H1 (cell line): ENCODE data around the gene ALPG. TPM values are rescaled to one million over a fixed set of nuclear protein-coding genes. Genes with fewer than 3 reads are reported as not detected.
A peak's percentile ranks its signal among the peaks of the same experiment; 100 is the strongest.

Source experiments
- CTCF ChIA-PET: fragments of 300-600 bp; sonication (Branson Sonifier 250); formaldehyde crosslinking; loops from one replicate; lab custom pipeline; 2021; ENCODE audit not compliant: partially characterized antibody; lab: Charles Lee
- POLR2A ChIA-PET: fragments of 300-600 bp; sonication (Branson Sonifier 250); formaldehyde crosslinking; loops from one replicate; lab custom pipeline; 2021; ENCODE audit warnings: inconsistent platforms; ENCODE audit not compliant: partially characterized antibody; lab: Charles Lee
- DNase-seq, 2 experiments: peaks; one replicate each; pipeline versions ENCODE4 v3.0.0 to v3.0.0-alpha.2; 2010 to 2022; ENCODE audit warnings: low spot score in 2 of 2, low read depth in 1 of 2, mixed read lengths in 1 of 2
- FAIRE-seq: peaks from 2 replicates; lab custom pipeline; 2011; peaks lifted over from hg19 to GRCh38; lab: Jason Lieb, UNC
- H2AFZ ChIP-seq: 2 replicates; pipeline ENCODE4 v1.8.1; 2012; ENCODE audit warnings: low read length, inconsistent platforms
- H2AK5ac ChIP-seq: 2 replicates; pipeline ENCODE4 v1.6.1; 2013; ENCODE audit warnings: low read depth, low read length
- H2BK120ac ChIP-seq: replicated peaks from 2 replicates; pipeline ENCODE3; 2013; ENCODE audit warnings: low read depth, low read length, inconsistent platforms
- H2BK12ac ChIP-seq: 2 replicates; pipeline ENCODE4 v1.6.1; 2013; ENCODE audit warnings: low read depth, low read length
- H2BK15ac ChIP-seq: 2 replicates; pipeline ENCODE4 v1.6.1; 2013; ENCODE audit warnings: low read length
- H2BK20ac ChIP-seq: 2 replicates; pipeline ENCODE4 v1.6.1; 2013; ENCODE audit warnings: low read length
- H2BK5ac ChIP-seq: 2 replicates; pipeline ENCODE4 v1.6.1; 2013; ENCODE audit warnings: low read depth, low read length
- H3K14ac ChIP-seq: 2 replicates; pipeline ENCODE4 v1.6.1; 2013; ENCODE audit warnings: inconsistent platforms; ENCODE audit not compliant: insufficient read length
- H3K18ac ChIP-seq: 2 replicates; pipeline ENCODE4 v1.6.1; 2013; ENCODE audit warnings: low read length; ENCODE audit errors: extremely low read depth
- H3K23ac ChIP-seq: 2 replicates; pipeline ENCODE4 v1.6.1; 2013; ENCODE audit warnings: inconsistent platforms; ENCODE audit not compliant: insufficient read length
- H3K23me2 ChIP-seq: 2 replicates; pipeline ENCODE4 v1.6.1; 2013; ENCODE audit warnings: low read depth, low read length
- H3K27ac ChIP-seq: 2 replicates; pipeline ENCODE4 v1.6.1; 2011; ENCODE audit warnings: low read depth, low read length, inconsistent platforms
- H3K27me3 ChIP-seq, 4 experiments: replicated peaks in 1 of 4; 1 replicate in 1 of 4; 2 replicates in 3 of 4; pipeline versions ENCODE4 v1.6.1 to v1.8.1; 2011 to 2013; ENCODE audit warnings: low read length in 3 of 4, mild to moderate bottlenecking in 3 of 4, inconsistent platforms in 2 of 4, mixed read lengths in 2 of 4, moderate library complexity in 1 of 4; ENCODE audit not compliant: control insufficient read depth in 3 of 4, insufficient read depth in 3 of 4; ENCODE audit errors: extremely low read depth in 1 of 4
- H3K36me3 ChIP-seq, 4 experiments: 2 replicates each; pipeline versions ENCODE4 v1.6.1 to v1.8.1; 2011 to 2013; ENCODE audit warnings: mild to moderate bottlenecking in 4 of 4, low read length in 3 of 4, moderate library complexity in 2 of 4, control low read depth in 1 of 4, inconsistent platforms in 1 of 4; ENCODE audit not compliant: insufficient read depth in 4 of 4, control insufficient read depth in 2 of 4
- H3K4ac ChIP-seq: replicated peaks from 2 replicates; pipeline ENCODE3; 2013; ENCODE audit warnings: low read length, low read depth, mixed read lengths, inconsistent platforms; ENCODE audit not compliant: insufficient read length
- H3K4me1 ChIP-seq, 4 experiments: replicated peaks in 1 of 4; 1 replicate in 1 of 4; 2 replicates in 3 of 4; pipeline versions ENCODE4 v1.6.1 to v1.8.1; 2011 to 2013; ENCODE audit warnings: low read length in 3 of 4, inconsistent platforms in 2 of 4, mixed read lengths in 1 of 4; ENCODE audit not compliant: insufficient read depth in 4 of 4, control insufficient read depth in 3 of 4
- H3K4me2 ChIP-seq, 2 experiments: 2 replicates each; pipeline versions ENCODE4 v1.6.1 to v1.8.1; 2011 to 2013; ENCODE audit warnings: low read depth in 2 of 2, low read length in 2 of 2, control low read depth in 1 of 2, inconsistent platforms in 1 of 2, mild to moderate bottlenecking in 1 of 2; ENCODE audit not compliant: insufficient read depth in 1 of 2
- H3K4me3 ChIP-seq, 4 experiments: fragments of 200-600, 300-600 bp in 1 of 4; sonication (generic), shearing (Covaris generic), sonication (Bioruptor Twin) in 1 of 4; 2 replicates each; pipeline versions ENCODE4 v1.5.1 to v1.8.1; 2011 to 2016; ENCODE audit warnings: low read length in 4 of 4, low read depth in 3 of 4, control low read depth in 2 of 4, inconsistent platforms in 2 of 4, mild to moderate bottlenecking in 2 of 4, mixed read lengths in 1 of 4, moderate library complexity in 1 of 4; ENCODE audit not compliant: insufficient read depth in 2 of 4; ENCODE audit errors: extremely low read depth in 1 of 4
- H3K56ac ChIP-seq: replicated peaks from 2 replicates; pipeline ENCODE3; 2013; ENCODE audit warnings: low read depth, mild to moderate bottlenecking, mixed read lengths, low read length, inconsistent platforms; ENCODE audit not compliant: insufficient read length
- H3K79me1 ChIP-seq: 2 replicates; pipeline ENCODE4 v1.6.1; 2013; ENCODE audit warnings: low read depth, low read length, control low read depth
- H3K79me2 ChIP-seq, 2 experiments: 2 replicates each; pipeline versions ENCODE4 v1.6.1 to v1.8.1; 2012 to 2013; ENCODE audit warnings: low read length in 2 of 2, mild to moderate bottlenecking in 2 of 2, inconsistent platforms in 1 of 2; ENCODE audit not compliant: insufficient read depth in 2 of 2, control insufficient read depth in 1 of 2
- H3K9ac ChIP-seq, 4 experiments: replicated peaks in 1 of 4; 1 replicate in 1 of 4; 2 replicates in 3 of 4; pipeline versions ENCODE4 v1.6.1 to v1.8.1; 2011 to 2013; ENCODE audit warnings: low read depth in 3 of 4, low read length in 3 of 4, control low read depth in 2 of 4, mild to moderate bottlenecking in 2 of 4, moderate library complexity in 2 of 4, inconsistent platforms in 1 of 4; ENCODE audit errors: extremely low read depth in 1 of 4
- H3K9me3 ChIP-seq, 2 experiments: 2 replicates each; pipeline versions ENCODE4 v1.6.1 to v1.8.1; 2012 to 2013; ENCODE audit warnings: mild to moderate bottlenecking in 2 of 2, moderate library complexity in 2 of 2, control low read depth in 1 of 2, inconsistent platforms in 1 of 2, low read depth in 1 of 2, low read length in 1 of 2, mixed read lengths in 1 of 2; ENCODE audit not compliant: insufficient read depth in 2 of 2
- H4K20me1 ChIP-seq, 2 experiments: replicated peaks in 1 of 2; 2 replicates each; pipeline versions ENCODE3 to v1.8.1; 2011 to 2013; ENCODE audit warnings: inconsistent platforms in 2 of 2, low read length in 2 of 2, mild to moderate bottlenecking in 1 of 2; ENCODE audit not compliant: insufficient read depth in 2 of 2, control insufficient read depth in 1 of 2
- H4K5ac ChIP-seq: 2 replicates; pipeline ENCODE4 v1.6.1; 2013; ENCODE audit warnings: low read length, low read depth, mixed read lengths, inconsistent platforms; ENCODE audit not compliant: insufficient read length
- H4K8ac ChIP-seq: 2 replicates; pipeline ENCODE4 v1.8.0; 2013; ENCODE audit warnings: mild to moderate bottlenecking, moderate library complexity, low read length, inconsistent platforms; ENCODE audit not compliant: insufficient read depth; ENCODE audit errors: extremely low read depth
- H4K91ac ChIP-seq: replicated peaks from 2 replicates; pipeline ENCODE3; 2013; ENCODE audit warnings: low read length, mixed read lengths, inconsistent platforms; ENCODE audit not compliant: insufficient read length
- ASH2L ChIP-seq: fragments of 200-600, 300-600 bp; sonication (generic); IDR thresholded peaks from one replicate; pipeline ENCODE4 v1.7.1; 2017; ENCODE audit warnings: low read length
- CEBPB ChIP-seq: IDR thresholded peaks from 2 replicates; pipeline ENCODE4 v1.6.1; 2012; ENCODE audit warnings: low read depth, low read length
- CHD1 ChIP-seq: IDR thresholded peaks from 2 replicates; pipeline ENCODE4 v1.6.1; 2012; ENCODE audit warnings: low read depth, low read length, improper control_type of control experiment
- CTBP2 ChIP-seq: IDR thresholded peaks from 2 replicates; pipeline ENCODE4 v1.7.0; 2011; ENCODE audit warnings: borderline replicate concordance, mild to moderate bottlenecking, moderate library complexity, mixed read lengths, low read length; ENCODE audit not compliant: insufficient read depth, insufficient read length
- SRF ChIP-seq: IDR thresholded peaks from 2 replicates; pipeline ENCODE4 v1.6.1; 2011; ENCODE audit warnings: mild to moderate bottlenecking, low read depth, low read length, moderate library complexity
- WGBS, 2 experiments: shearing (Covaris generic) in 1 of 2; methylation state at CpG; one replicate each; pipeline versions ENCODE4 v1.1.6 to v1.1.7; 2013 to 2015; ENCODE audit warnings: low lambda C conversion rate in 2 of 2, mixed read lengths in 2 of 2, inconsistent platforms in 1 of 2, low coverage in 1 of 2, missing lambda C conversion rate in 1 of 2; ENCODE audit not compliant: insufficient replicate concordance in 2 of 2, insufficient coverage in 1 of 2, insufficient read length in 1 of 2; ENCODE audit errors: extremely low coverage in 1 of 2, missing lambda C conversion rate in 1 of 2; 5-methylcytosine and 5-hydroxymethylcytosine counted together
- polyA plus RNA-seq, 7 experiments: library from polyadenylated mRNA; depleted of rRNA in 3 of 7; stranded (reverse) in 5 of 7; unstranded in 2 of 7; fragments of >200 nt in 5 of 7; fragments of 200-250 nt in 2 of 7; gene quantifications; 1 replicate in 5 of 7; 2 replicates in 1 of 7; 4 replicates in 1 of 7; pipeline versions ENCODE4 v1.2.1 to v1.2.3, GENCODE V29; 2011 to 2013; ENCODE audit warnings: missing spikeins in 2 of 7, mixed read lengths in 2 of 7
- total RNA-seq: library from RNA; stranded (reverse); fragmentation: NEBNext Ultra II Directional; extraction: Animal tissue kit (Norgen Biotek cat#: 25700); gene quantifications from 2 replicates; pipeline ENCODE4 v1.2.1, GENCODE V29; 2021

Gene ALPG
- total and polyA plus RNA-seq, 2 of the 8 experiments (the other 6 are each of a cell fraction or from before 2014, with no cell fraction given) = 0.56 to 2.1 TPM

GRCh38 chr2:232441147-232441651, 34.6 kb downstream of the ALPG start:
- Histone ChIP-seq H3K27me3 (no peaks in the 10 kb centered on the region; a peak in 2 of 7 replicates), H2BK20ac (no peak overlapping the region), H2BK12ac (no peak overlapping the region), H3K23ac (no peak overlapping the region), H2BK15ac (peak overlapping the region; percentile 77; the same call in 1 of the 2 replicates), H3K36me3 (no peaks in the 10 kb centered on the region), H3K4me2 (no peak overlapping the region), H4K5ac (no peak overlapping the region), H3K18ac (no peak overlapping the region), H4K8ac (no peak overlapping the region), H4K20me1 (no peaks in the 10 kb centered on the region), H3K79me1 (no peaks in the 10 kb centered on the region), H3K9ac (no peak overlapping the region), H3K14ac (no peak overlapping the region), H3K4ac (no peak overlapping the region), H2BK5ac (no peak overlapping the region), H3K27ac (no peak overlapping the region), H3K23me2 (no peaks in the 10 kb centered on the region), H3K9me3 (no peaks in the 10 kb centered on the region), H2AFZ (no peak overlapping the region), H2AK5ac (no peak overlapping the region), H3K4me1 (peaks cover 0 to 8% (median 4%) of the 10 kb centered on the region in 4 experiments; a peak in 4 of 7 replicates), H3K56ac (no peak overlapping the region), H3K79me2 (no peaks in the 10 kb centered on the region), H3K4me3 (no peak overlapping the region), H2BK120ac (no peak overlapping the region), H4K91ac (no peak overlapping the region)
- ChIA-PET CTCF (interaction anchor here (0.6 to 4.9 kb wide), 20 partner anchors 19 to 854 kb away, joined by 3 to 68 read pairs (median 4); no protein-coding TSS in a partner anchor), POLR2A (interaction anchor here (0.6 kb wide), 1 partner anchor 16 kb away, joined by 3 read pairs; no protein-coding TSS in a partner anchor)
- DNase-seq (no peak), FAIRE-seq (no peak)
- 87% methylated on average over 12 of the region's 12 CpGs; no CpG with 5 or more reads in 1 of the 2 experiments for whole genome bisulfite sequencing, 2 experiments
- TF ChIP-seq CTBP2 (no peak), CEBPB (no peak), SRF (no peak), CHD1 (no peak), ASH2L (no peak)
